ENCODE results near the gene ICE1. TPM values are rescaled to one million over a fixed set of nuclear protein-coding genes. Genes with fewer than 3 reads are reported as not detected.

The ICE1 gene
- total and polyA plus RNA-seq, 4 donors: 4.1 to 18.8 (median 9.5) TPM

DNA sequence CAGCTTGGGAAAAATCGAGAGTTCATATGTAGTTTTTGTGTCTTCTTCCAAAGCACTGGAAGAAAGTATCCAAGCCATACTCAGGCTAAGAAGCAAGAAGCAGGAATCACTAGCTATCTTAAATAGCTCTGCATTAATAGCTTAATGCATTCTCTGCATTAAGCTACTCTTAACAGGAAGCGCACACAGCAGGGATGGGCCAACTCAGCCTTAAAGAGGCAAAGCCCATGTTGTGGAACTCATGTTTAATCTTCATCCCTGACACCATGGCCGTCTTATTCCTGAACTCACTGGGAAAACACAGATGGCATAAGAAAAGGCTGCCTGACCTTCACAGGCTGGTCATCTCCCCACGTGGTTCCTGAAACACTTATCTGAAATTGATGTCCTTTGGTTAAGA lies 18.7 kb upstream of the ICE1 start:
- 84% methylated on average over 4 of the region's 4 CpGs for WGBS
- TF ChIP-seq YY1 (IDR thresholded peaks at IDR 0.05) (no peak), JUND (IDR thresholded peaks at IDR 0.05) (no peak), GABPA (IDR thresholded peaks at IDR 0.05 in 1 of 2, conservative IDR thresholded peaks at IDR 0.05 in 1 of 2) (no peak), EGR1 (IDR thresholded peaks at IDR 0.05; ENCODE audit: low read depth in 2 of 2) (no peak), HNF4A (conservative IDR thresholded peaks at IDR 0.05) (no peak), HNF4G (IDR thresholded peaks at IDR 0.05) (no peak), TAF1 (conservative IDR thresholded peaks at IDR 0.05) (no peak), FOXA2 (IDR thresholded peaks at IDR 0.05) (no peak), RXRA (IDR thresholded peaks at IDR 0.05) (no peak), NR2F2 (IDR thresholded peaks at IDR 0.05) (no peak), FOXA1 (IDR thresholded peaks at IDR 0.05) (no peak), SP1 (IDR thresholded peaks at IDR 0.05) (no peak)
- TF ChIP-seq, protein P1, sequence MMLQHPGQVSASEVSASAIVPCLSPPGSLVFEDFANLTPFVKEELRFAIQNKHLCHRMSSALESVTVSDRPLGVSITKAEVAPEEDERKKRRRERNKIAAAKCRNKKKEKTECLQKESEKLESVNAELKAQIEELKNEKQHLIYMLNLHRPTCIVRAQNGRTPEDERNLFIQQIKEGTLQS (IDR thresholded peaks at IDR 0.05): no peak
- TF ChIP-seq, protein P2, sequence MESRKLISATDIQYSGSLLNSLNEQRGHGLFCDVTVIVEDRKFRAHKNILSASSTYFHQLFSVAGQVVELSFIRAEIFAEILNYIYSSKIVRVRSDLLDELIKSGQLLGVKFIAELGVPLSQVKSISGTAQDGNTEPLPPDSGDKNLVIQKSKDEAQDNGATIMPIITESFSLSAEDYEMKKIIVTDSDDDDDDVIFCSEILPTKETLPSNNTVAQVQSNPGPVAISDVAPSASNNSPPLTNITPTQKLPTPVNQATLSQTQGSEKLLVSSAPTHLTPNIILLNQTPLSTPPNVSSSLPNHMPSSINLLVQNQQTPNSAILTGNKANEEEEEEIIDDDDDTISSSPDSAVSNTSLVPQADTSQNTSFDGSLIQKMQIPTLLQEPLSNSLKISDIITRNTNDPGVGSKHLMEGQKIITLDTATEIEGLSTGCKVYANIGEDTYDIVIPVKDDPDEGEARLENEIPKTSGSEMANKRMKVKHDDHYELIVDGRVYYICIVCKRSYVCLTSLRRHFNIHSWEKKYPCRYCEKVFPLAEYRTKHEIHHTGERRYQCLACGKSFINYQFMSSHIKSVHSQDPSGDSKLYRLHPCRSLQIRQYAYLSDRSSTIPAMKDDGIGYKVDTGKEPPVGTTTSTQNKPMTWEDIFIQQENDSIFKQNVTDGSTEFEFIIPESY (IDR thresholded peaks at IDR 0.05): no peak
- TF ChIP-seq, protein P3, sequence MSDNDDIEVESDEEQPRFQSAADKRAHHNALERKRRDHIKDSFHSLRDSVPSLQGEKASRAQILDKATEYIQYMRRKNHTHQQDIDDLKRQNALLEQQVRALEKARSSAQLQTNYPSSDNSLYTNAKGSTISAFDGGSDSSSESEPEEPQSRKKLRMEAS (IDR thresholded peaks at IDR 0.05): no peak
- TF ChIP-seq, protein P4, sequence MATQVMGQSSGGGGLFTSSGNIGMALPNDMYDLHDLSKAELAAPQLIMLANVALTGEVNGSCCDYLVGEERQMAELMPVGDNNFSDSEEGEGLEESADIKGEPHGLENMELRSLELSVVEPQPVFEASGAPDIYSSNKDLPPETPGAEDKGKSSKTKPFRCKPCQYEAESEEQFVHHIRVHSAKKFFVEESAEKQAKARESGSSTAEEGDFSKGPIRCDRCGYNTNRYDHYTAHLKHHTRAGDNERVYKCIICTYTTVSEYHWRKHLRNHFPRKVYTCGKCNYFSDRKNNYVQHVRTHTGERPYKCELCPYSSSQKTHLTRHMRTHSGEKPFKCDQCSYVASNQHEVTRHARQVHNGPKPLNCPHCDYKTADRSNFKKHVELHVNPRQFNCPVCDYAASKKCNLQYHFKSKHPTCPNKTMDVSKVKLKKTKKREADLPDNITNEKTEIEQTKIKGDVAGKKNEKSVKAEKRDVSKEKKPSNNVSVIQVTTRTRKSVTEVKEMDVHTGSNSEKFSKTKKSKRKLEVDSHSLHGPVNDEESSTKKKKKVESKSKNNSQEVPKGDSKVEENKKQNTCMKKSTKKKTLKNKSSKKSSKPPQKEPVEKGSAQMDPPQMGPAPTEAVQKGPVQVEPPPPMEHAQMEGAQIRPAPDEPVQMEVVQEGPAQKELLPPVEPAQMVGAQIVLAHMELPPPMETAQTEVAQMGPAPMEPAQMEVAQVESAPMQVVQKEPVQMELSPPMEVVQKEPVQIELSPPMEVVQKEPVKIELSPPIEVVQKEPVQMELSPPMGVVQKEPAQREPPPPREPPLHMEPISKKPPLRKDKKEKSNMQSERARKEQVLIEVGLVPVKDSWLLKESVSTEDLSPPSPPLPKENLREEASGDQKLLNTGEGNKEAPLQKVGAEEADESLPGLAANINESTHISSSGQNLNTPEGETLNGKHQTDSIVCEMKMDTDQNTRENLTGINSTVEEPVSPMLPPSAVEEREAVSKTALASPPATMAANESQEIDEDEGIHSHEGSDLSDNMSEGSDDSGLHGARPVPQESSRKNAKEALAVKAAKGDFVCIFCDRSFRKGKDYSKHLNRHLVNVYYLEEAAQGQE (IDR thresholded peaks at IDR 0.05): no peak
- TF ChIP-seq, protein P5, sequence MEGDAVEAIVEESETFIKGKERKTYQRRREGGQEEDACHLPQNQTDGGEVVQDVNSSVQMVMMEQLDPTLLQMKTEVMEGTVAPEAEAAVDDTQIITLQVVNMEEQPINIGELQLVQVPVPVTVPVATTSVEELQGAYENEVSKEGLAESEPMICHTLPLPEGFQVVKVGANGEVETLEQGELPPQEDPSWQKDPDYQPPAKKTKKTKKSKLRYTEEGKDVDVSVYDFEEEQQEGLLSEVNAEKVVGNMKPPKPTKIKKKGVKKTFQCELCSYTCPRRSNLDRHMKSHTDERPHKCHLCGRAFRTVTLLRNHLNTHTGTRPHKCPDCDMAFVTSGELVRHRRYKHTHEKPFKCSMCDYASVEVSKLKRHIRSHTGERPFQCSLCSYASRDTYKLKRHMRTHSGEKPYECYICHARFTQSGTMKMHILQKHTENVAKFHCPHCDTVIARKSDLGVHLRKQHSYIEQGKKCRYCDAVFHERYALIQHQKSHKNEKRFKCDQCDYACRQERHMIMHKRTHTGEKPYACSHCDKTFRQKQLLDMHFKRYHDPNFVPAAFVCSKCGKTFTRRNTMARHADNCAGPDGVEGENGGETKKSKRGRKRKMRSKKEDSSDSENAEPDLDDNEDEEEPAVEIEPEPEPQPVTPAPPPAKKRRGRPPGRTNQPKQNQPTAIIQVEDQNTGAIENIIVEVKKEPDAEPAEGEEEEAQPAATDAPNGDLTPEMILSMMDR (IDR thresholded peaks at IDR 0.05; ENCODE audit: low read depth, low read length, missing input control): no peak

DNA sequence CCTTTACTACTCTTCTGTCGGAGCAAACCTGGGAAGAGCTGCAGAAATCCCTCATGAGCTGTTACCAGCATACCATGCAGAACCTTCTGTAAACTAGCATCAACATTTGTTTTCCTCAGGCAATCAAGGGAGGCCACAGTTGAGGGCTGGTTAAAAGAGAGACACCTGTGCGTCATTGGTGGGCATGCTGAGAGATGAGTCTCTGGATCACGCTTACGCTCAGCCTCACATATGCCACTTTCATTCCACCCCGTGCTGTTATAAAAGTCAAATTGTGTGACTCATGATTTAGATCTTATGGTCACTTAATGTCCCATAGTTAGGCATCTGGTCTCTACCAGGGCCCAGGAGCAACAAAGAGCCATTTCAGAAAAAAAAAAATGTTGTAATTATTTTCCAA lies 18.1 kb upstream of the ICE1 start:
- H3K27ac ChIP-seq (ENCODE audit: low read depth in 1 of 2, low read length in 2 of 2): no peak overlapping the region
- no peaks in the 10 kb centered on the region for H3K36me3 ChIP-seq (ENCODE audit: control insufficient read depth in 4 of 4, insufficient read depth in 3 of 4, low read depth in 1 of 4, low read length in 3 of 4)
- no peak for DNase-seq (ENCODE audit: low spot score)
- no peak overlapping the region for H3K9ac ChIP-seq (ENCODE audit: low read depth in 1 of 2, low read length in 2 of 2)
- H3K4me1 ChIP-seq (ENCODE audit: control insufficient read depth in 4 of 4, insufficient read depth in 4 of 4, low read length in 3 of 4): no peaks in the 10 kb centered on the region
- no peak overlapping the region for H3K4me3 ChIP-seq (ENCODE audit: low read depth in 1 of 3, low read length in 3 of 3)
- no peaks in the 10 kb centered on the region for H3K9me3 ChIP-seq (ENCODE audit: control insufficient read depth in 4 of 4, low read length in 3 of 4)
- H3K27me3 ChIP-seq (ENCODE audit: control insufficient read depth in 4 of 4, insufficient read depth in 4 of 4, low read length in 3 of 4): no peaks in the 10 kb centered on the region
- 96% methylated on average over 5 of the region's 5 CpGs for WGBS
- TF ChIP-seq, protein P4 (IDR thresholded peaks at IDR 0.05): no peak
- TF ChIP-seq YY1 (IDR thresholded peaks at IDR 0.05) (no peak), SP1 (IDR thresholded peaks at IDR 0.05) (no peak), FOXA1 (IDR thresholded peaks at IDR 0.05) (no peak), TAF1 (conservative IDR thresholded peaks at IDR 0.05) (no peak), HNF4G (IDR thresholded peaks at IDR 0.05) (no peak), RAD21 (IDR thresholded peaks at IDR 0.05) (no peak)
- TF ChIP-seq, protein P3 (IDR thresholded peaks at IDR 0.05): no peak
- TF ChIP-seq, protein P1 (IDR thresholded peaks at IDR 0.05): no peak

More for the DNA sequence above, 18.7 kb upstream of the ICE1 start:
- DNase-seq (ENCODE audit: low spot score): no peak
- Histone ChIP-seq H3K9me3 (ENCODE audit: control insufficient read depth in 4 of 4, low read length in 3 of 4) (no peaks in the 10 kb centered on the region), H3K27ac (ENCODE audit: low read depth in 1 of 2, low read length in 2 of 2) (no peak overlapping the region), H3K9ac (ENCODE audit: low read depth in 1 of 2, low read length in 2 of 2) (no peak overlapping the region), H3K4me3 (ENCODE audit: low read depth in 1 of 3, low read length in 3 of 3) (no peak overlapping the region), H3K27me3 (ENCODE audit: control insufficient read depth in 4 of 4, insufficient read depth in 4 of 4, low read length in 3 of 4) (no peaks in the 10 kb centered on the region), H3K4me1 (ENCODE audit: control insufficient read depth in 4 of 4, insufficient read depth in 4 of 4, low read length in 3 of 4) (no peaks in the 10 kb centered on the region), H3K36me3 (ENCODE audit: control insufficient read depth in 4 of 4, insufficient read depth in 3 of 4, low read depth in 1 of 4, low read length in 3 of 4) (no peaks in the 10 kb centered on the region)
